Measurements from ENCODE around the gene CHCHD6.

DNA sequence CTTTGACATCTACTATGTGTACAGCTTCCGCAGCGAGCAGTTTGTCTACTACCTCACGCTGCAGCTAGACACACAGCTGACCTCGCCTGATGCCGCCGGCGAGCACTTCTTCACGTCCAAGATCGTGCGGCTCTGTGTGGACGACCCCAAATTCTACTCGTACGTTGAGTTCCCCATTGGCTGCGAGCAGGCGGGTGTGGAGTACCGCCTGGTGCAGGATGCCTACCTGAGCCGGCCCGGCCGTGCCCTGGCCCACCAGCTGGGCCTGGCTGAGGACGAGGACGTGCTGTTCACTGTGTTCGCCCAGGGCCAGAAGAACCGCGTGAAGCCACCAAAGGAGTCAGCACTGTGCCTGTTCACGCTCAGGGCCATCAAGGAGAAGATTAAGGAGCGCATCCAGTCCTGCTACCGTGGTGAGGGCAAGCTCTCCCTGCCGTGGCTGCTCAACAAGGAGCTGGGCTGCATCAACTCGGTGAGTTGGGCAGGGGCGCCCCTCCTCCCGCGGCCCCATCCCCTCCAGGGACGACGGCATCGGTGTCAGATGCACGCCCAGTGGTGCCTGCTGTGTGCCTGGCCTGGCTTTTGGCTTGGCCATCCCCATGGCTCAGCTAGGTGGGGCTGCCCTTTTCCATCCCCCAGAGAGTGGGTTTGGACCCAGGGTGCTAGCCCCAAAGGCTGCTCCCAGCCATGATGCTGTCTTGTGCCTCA is 285.4 kb downstream of the CHCHD6 start:
- TF ChIP-seq POLR2AphosphoS5 (IDR thresholded peaks at IDR 0.05; ENCODE audit: low read depth, low read length) = no peak
- TF ChIP-seq FOSL1 (IDR thresholded peaks at IDR 0.05; ENCODE audit: low read depth) = no peak
- no peak for TF ChIP-seq POLR2A (IDR thresholded peaks at IDR 0.05; ENCODE audit: borderline replicate concordance, extremely low read depth, insufficient read depth, insufficient read length)
- TF ChIP-seq, protein P1, sequence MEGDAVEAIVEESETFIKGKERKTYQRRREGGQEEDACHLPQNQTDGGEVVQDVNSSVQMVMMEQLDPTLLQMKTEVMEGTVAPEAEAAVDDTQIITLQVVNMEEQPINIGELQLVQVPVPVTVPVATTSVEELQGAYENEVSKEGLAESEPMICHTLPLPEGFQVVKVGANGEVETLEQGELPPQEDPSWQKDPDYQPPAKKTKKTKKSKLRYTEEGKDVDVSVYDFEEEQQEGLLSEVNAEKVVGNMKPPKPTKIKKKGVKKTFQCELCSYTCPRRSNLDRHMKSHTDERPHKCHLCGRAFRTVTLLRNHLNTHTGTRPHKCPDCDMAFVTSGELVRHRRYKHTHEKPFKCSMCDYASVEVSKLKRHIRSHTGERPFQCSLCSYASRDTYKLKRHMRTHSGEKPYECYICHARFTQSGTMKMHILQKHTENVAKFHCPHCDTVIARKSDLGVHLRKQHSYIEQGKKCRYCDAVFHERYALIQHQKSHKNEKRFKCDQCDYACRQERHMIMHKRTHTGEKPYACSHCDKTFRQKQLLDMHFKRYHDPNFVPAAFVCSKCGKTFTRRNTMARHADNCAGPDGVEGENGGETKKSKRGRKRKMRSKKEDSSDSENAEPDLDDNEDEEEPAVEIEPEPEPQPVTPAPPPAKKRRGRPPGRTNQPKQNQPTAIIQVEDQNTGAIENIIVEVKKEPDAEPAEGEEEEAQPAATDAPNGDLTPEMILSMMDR (IDR thresholded peaks at IDR 0.05 in 2 of 3, conservative IDR thresholded peaks at IDR 0.05 in 1 of 3; ENCODE audit: borderline replicate concordance in 1 of 3, insufficient read depth in 1 of 3, low read depth in 2 of 3, low read length in 2 of 3) = no peak
- no peak for TF ChIP-seq TCF7L2 (IDR thresholded peaks at IDR 0.05; ENCODE audit: borderline replicate concordance, extremely low read depth, insufficient read depth, insufficient read length)
- no peak for TF ChIP-seq EZH2 (IDR thresholded peaks at IDR 0.05)
- no peak for TF ChIP-seq SP1 (IDR thresholded peaks at IDR 0.05; ENCODE audit: low read depth)
- no peak for TF ChIP-seq SIN3A (IDR thresholded peaks at IDR 0.05; ENCODE audit: low read depth)
- no peak for TF ChIP-seq ELF1 (IDR thresholded peaks at IDR 0.05; ENCODE audit: borderline replicate concordance, low read depth)
- TF ChIP-seq, protein P2, sequence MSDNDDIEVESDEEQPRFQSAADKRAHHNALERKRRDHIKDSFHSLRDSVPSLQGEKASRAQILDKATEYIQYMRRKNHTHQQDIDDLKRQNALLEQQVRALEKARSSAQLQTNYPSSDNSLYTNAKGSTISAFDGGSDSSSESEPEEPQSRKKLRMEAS (IDR thresholded peaks at IDR 0.05) = no peak
- TF ChIP-seq, protein P3, sequence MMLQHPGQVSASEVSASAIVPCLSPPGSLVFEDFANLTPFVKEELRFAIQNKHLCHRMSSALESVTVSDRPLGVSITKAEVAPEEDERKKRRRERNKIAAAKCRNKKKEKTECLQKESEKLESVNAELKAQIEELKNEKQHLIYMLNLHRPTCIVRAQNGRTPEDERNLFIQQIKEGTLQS (IDR thresholded peaks at IDR 0.05) = no peak
- no peak for TF ChIP-seq CEBPB (IDR thresholded peaks at IDR 0.05; ENCODE audit: low read depth)
- TF ChIP-seq, protein P4, sequence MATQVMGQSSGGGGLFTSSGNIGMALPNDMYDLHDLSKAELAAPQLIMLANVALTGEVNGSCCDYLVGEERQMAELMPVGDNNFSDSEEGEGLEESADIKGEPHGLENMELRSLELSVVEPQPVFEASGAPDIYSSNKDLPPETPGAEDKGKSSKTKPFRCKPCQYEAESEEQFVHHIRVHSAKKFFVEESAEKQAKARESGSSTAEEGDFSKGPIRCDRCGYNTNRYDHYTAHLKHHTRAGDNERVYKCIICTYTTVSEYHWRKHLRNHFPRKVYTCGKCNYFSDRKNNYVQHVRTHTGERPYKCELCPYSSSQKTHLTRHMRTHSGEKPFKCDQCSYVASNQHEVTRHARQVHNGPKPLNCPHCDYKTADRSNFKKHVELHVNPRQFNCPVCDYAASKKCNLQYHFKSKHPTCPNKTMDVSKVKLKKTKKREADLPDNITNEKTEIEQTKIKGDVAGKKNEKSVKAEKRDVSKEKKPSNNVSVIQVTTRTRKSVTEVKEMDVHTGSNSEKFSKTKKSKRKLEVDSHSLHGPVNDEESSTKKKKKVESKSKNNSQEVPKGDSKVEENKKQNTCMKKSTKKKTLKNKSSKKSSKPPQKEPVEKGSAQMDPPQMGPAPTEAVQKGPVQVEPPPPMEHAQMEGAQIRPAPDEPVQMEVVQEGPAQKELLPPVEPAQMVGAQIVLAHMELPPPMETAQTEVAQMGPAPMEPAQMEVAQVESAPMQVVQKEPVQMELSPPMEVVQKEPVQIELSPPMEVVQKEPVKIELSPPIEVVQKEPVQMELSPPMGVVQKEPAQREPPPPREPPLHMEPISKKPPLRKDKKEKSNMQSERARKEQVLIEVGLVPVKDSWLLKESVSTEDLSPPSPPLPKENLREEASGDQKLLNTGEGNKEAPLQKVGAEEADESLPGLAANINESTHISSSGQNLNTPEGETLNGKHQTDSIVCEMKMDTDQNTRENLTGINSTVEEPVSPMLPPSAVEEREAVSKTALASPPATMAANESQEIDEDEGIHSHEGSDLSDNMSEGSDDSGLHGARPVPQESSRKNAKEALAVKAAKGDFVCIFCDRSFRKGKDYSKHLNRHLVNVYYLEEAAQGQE (IDR thresholded peaks at IDR 0.05; ENCODE audit: low read depth) = no peak

All from HCT116 (cell line).